Right lobe of liver (tissue), 4 donors: ENCODE results near the gene SLC9A2.

Experiments used
- POLR2A ChIP-seq: fragments of 450-650 bp; IDR thresholded peaks from one replicate; pipeline ENCODE4 v1.6.1; 2017; ENCODE audit warnings: antibody characterized with exemption, mild to moderate bottlenecking
- TF ChIP-seq, protein P1 (sequence below), 4 donors: fragments of 200-600 bp in 3 of 4; fragments of 450-650 bp in 1 of 4; IDR thresholded peaks; one replicate each; pipeline versions ENCODE4 v1.5.1 to v1.8.0; 2016 to 2022; ENCODE audit warnings: antibody characterized with exemption in 4 of 4, mild to moderate bottlenecking in 2 of 4
- donor health status: DM: no; HTN: no; CAD: no.
- donor health status: DM: no; HTN: no; CAD: no.
- donor health status: DM: no; HTN: yes; CAD: no.

DNA sequence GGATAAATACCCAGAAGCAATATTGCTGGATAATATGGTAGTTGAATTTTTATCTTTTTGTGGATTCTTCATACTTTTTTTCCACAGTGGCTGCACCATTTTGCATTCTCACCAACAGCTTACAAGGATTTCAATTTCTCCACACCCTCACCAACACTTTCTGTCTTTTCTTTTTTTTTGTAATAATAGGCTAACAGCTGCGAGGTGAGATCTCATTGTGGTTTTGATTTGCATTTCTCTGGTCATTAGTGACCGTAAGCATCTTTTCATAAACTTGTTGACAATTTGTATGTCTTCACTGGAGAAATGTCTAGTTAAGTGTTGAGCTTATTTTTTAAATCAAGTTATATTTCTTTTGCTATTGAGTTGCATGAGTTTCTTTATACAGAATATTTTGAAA, 17.6 kb upstream of the SLC9A2 start:
- TF ChIP-seq, protein P1, sequence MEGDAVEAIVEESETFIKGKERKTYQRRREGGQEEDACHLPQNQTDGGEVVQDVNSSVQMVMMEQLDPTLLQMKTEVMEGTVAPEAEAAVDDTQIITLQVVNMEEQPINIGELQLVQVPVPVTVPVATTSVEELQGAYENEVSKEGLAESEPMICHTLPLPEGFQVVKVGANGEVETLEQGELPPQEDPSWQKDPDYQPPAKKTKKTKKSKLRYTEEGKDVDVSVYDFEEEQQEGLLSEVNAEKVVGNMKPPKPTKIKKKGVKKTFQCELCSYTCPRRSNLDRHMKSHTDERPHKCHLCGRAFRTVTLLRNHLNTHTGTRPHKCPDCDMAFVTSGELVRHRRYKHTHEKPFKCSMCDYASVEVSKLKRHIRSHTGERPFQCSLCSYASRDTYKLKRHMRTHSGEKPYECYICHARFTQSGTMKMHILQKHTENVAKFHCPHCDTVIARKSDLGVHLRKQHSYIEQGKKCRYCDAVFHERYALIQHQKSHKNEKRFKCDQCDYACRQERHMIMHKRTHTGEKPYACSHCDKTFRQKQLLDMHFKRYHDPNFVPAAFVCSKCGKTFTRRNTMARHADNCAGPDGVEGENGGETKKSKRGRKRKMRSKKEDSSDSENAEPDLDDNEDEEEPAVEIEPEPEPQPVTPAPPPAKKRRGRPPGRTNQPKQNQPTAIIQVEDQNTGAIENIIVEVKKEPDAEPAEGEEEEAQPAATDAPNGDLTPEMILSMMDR (IDR thresholded peaks at IDR 0.05) = no peak
- no peak for TF ChIP-seq POLR2A
